GM12878 (cell line): ENCODE results near the gene USP34.

Experiments
- ATF3 ChIP-seq: IDR thresholded peaks from 2 replicates; pipeline ENCODE4 v1.6.1; 2011; ENCODE audit warnings: low read depth, mild to moderate bottlenecking, low read length, moderate library complexity, borderline replicate concordance; ENCODE audit errors: extremely low read depth
- CTCF ChIP-seq, 3 experiments: IDR thresholded peaks in 2 of 3; conservative IDR thresholded peaks in 1 of 3; 2 replicates each; pipeline ENCODE4 v1.5.1; 2011; ENCODE audit warnings: low read depth in 3 of 3, low read length in 3 of 3, mild to moderate bottlenecking in 3 of 3, control low read depth in 2 of 3, moderate library complexity in 2 of 3, inconsistent platforms in 1 of 3, mixed read lengths in 1 of 3; ENCODE audit not compliant: control insufficient read depth in 2 of 3, insufficient read depth in 1 of 3; ENCODE audit errors: extremely low read depth in 1 of 3
- EZH2 ChIP-seq: IDR thresholded peaks from 2 replicates; pipeline ENCODE4 v1.6.1; 2012; ENCODE audit warnings: low read depth, mild to moderate bottlenecking, control low read depth, inconsistent platforms, low read length, borderline replicate concordance; ENCODE audit not compliant: control insufficient read depth
- HCFC1 ChIP-seq: fragments of 150-350 bp; IDR thresholded peaks from 2 replicates; pipeline ENCODE4 v1.6.1; 2014; ENCODE audit warnings: low read length
- HDAC6 ChIP-seq: fragments of 200-600 bp; sonication (generic); IDR thresholded peaks from one replicate; pipeline ENCODE4 v1.8.0; 2017; ENCODE audit warnings: antibody characterized with exemption; ENCODE audit not compliant: unreplicated experiment
- PAX8 ChIP-seq: fragments of 450-650 bp; IDR thresholded peaks from 2 replicates; pipeline ENCODE4 v1.6.1; 2017; ENCODE audit warnings: mild to moderate bottlenecking, moderate library complexity
- POLR2AphosphoS5 ChIP-seq: IDR thresholded peaks from 2 replicates; pipeline ENCODE4 v1.6.1; 2011; ENCODE audit warnings: mild to moderate bottlenecking, low read length, inconsistent platforms
- RAD51 ChIP-seq: fragments of 450-650 bp; IDR thresholded peaks from 2 replicates; pipeline ENCODE4 v1.6.1; 2016; ENCODE audit warnings: moderate library complexity, mild to moderate bottlenecking, inconsistent platforms
- SP1 ChIP-seq: IDR thresholded peaks from one replicate; pipeline ENCODE4 v1.6.1; 2011; ENCODE audit warnings: low read depth, low read length
- SUZ12 ChIP-seq: fragments of 200-600 bp; sonication (generic); IDR thresholded peaks from one replicate; pipeline ENCODE4 v1.6.1; 2018; ENCODE audit warnings: antibody characterized with exemption, mild to moderate bottlenecking; ENCODE audit not compliant: unreplicated experiment
- ZBTB33 ChIP-seq: fragments of 450-650 bp; IDR thresholded peaks from 2 replicates; pipeline ENCODE4 v1.6.1; 2017; ENCODE audit warnings: mild to moderate bottlenecking
- ZBTB40 ChIP-seq: fragments of 450-650 bp; IDR thresholded peaks from 2 replicates; pipeline ENCODE4 v1.6.1; 2016; ENCODE audit warnings: mild to moderate bottlenecking, moderate library complexity, borderline replicate concordance

- TF ChIP-seq CTCF (IDR thresholded peaks at IDR 0.05 in 2 of 3, conservative IDR thresholded peaks at IDR 0.05 in 1 of 3; ENCODE audit: control insufficient read depth in 2 of 3, extremely low read depth in 1 of 3, insufficient read depth in 1 of 3, low read depth in 3 of 3, low read length in 3 of 3) (no peak; a peak in 1 of 6 replicates), ZBTB40 (no peak), SP1 (no peak), SUZ12 (no peak), ATF3 (no peak), HDAC6 (no peak), POLR2AphosphoS5 (no peak), ZBTB33 (no peak), EZH2 (no peak), PAX8 (no peak), RAD51 (no peak), HCFC1 (no peak)
Observed at GRCh38 chr2:61181382-61182058, 289.4 kb downstream of the USP34 start.
